NCI-H2196 (cell line): ENCODE measurements around the gene ERVW-1.
"Not testable (repeated sequence)": the region's sequence is repeated elsewhere in the genome, so short reads cannot be mapped to it uniquely, and the experiment has no call there.

Source experiments
- DNase-seq: peaks from one replicate; lab custom pipeline; 2025; ENCODE audit not compliant: unreplicated experiment; lab: John Stamatoyannopoulos, UW

ERVW-1 gene, protein sequence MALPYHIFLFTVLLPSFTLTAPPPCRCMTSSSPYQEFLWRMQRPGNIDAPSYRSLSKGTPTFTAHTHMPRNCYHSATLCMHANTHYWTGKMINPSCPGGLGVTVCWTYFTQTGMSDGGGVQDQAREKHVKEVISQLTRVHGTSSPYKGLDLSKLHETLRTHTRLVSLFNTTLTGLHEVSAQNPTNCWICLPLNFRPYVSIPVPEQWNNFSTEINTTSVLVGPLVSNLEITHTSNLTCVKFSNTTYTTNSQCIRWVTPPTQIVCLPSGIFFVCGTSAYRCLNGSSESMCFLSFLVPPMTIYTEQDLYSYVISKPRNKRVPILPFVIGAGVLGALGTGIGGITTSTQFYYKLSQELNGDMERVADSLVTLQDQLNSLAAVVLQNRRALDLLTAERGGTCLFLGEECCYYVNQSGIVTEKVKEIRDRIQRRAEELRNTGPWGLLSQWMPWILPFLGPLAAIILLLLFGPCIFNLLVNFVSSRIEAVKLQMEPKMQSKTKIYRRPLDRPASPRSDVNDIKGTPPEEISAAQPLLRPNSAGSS

DNA sequence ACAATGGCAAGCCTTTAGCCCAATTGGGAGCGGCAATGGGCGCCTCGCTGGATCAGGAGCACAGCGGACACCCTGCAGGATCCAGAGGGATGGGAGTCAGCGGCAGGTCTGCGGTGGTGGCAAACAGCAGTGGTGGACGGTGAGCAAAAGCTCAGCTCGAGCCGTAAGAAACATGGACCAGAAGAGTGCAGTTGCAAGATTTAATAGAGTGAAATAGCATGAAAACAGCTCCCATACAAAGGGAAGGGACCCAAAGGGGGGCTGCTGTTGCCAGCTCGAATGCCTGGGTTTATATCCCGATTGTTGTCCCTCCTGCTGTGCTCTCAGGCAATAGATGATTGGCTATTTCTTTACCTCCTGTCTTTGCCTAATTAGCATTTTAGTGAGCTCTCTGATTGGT is at the start of gene ERVW-1:
TSS of gene ERVW-1 (minus strand) at position 266 of the 400 bp plus-strand sequence. CDS start 7,565 bp downstream, outside the sequence.
- DNase-seq: not testable (repeated sequence)

- DNase-seq: no peak
Observed at GRCh38 chr7:92523110-92523509, 45.4 kb upstream of the ERVW-1 start.

- no peak for DNase-seq
Observed at GRCh38 chr7:92520024-92520423, 42.3 kb upstream of the ERVW-1 start.

DNA sequence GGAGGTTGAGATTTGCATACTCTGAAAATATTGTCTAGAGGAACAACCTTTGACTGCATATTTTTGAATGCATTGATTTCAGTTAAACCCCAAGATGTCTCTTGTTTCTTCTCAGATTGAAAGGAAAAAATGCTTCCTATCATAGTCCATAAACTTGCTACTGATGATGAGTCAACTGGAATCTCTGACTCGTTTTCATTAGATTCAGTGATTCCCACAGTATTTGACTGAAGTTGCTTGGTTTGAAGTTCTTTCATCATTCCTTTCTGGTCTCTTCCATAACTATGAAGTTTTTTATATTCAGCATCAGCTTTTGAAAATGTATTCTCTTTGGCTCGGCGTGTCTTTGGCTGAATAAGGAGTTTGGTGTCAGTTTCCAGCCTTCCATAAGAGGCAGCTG is 39.9 kb upstream of the ERVW-1 start:
- no peak for DNase-seq

GRCh38 chr7:92513167-92513902 is 35.6 kb upstream of the ERVW-1 start:
- DNase-seq: no peak

- DNase-seq: no peak
Observed at GRCh38 chr7:92508946-92509345, 31.2 kb upstream of the ERVW-1 start.

- no peak for DNase-seq
Observed at GRCh38 chr7:92506363-92506762, 28.6 kb upstream of the ERVW-1 start.

- DNase-seq: no peak
Observed at GRCh38 chr7:92504563-92504962, 26.8 kb upstream of the ERVW-1 start.

DNA sequence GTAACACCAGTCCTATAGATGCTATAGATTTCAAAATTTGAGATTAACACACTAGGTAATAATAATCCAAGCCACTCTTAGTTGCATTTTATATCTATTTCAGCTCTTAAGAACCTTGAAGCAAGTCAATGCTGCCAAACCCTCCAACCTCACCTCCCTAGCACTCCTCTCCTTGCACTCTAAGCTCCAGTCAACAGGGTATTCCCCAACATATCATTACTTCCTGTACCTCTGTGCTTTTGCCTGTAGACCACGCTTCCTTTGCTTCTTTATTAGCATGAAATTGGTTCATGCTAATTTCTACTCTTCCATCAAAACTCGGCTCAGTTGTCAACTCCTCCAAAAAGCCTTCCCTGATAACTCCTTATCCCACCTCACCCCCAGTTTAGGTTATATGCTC is 26.0 kb upstream of the ERVW-1 start:
- no peak for DNase-seq

DNA sequence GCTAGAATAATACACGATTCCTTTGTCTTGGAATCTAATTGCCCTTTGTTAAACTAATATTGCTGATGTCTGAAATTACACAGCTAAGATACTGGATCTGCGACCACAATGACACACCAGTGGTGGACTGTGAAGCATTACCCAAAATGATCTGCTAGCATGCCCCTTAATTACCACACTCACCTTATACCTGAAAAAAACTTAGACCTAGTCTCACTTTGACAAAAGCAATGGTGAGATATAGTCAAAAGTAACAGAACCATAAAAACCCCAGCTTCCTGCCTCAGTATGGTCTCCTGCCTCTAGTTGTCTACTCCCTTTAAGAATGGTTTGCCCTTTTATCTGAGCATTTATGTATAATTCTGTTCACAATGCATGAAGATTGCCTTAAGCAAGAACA is 20.8 kb upstream of the ERVW-1 start:
- no peak for DNase-seq

- no peak for DNase-seq
Observed at GRCh38 chr7:92496876-92497275, 19.1 kb upstream of the ERVW-1 start.

DNA sequence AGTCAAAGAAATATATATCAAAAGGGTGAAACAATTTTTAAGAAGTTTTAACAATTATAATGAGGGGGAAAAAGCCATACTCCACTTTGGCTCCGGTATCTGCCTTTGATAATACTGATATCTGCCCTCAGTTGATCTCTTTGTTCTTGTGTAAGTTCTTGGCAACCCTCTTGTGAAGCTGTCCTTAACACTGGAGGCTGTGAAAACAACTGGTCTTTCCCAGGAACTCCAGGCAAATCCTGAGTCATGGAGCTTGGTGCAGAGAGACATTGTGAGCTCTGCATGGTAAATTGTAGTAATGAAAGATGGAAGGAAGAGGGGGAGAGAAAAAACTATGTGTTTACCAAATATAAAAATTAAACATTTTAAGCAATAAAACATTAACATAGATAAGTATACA is 11.9 kb upstream of the ERVW-1 start:
- no peak for DNase-seq

DNA sequence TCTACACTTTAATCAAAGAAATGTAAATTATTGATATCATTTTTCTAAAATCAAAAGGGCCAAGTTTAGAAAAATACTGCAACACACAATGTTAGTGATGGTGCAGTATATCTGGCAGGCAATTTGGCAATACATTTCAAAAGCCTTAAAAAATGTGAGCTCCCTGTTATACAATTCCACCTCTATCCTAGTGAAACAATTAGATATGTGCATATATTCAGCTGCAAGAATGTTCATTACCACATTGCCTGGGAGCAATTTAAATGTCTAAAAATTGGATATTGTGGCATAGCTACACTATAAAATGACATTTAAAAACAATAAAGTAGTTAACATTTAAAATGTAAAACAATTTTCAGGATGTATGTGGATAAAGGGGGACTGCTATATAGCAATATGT is 10.1 kb upstream of the ERVW-1 start:
- DNase-seq: no peak

- DNase-seq: no peak
Observed at GRCh38 chr7:92485974-92486373, 8.2 kb upstream of the ERVW-1 start.

DNA sequence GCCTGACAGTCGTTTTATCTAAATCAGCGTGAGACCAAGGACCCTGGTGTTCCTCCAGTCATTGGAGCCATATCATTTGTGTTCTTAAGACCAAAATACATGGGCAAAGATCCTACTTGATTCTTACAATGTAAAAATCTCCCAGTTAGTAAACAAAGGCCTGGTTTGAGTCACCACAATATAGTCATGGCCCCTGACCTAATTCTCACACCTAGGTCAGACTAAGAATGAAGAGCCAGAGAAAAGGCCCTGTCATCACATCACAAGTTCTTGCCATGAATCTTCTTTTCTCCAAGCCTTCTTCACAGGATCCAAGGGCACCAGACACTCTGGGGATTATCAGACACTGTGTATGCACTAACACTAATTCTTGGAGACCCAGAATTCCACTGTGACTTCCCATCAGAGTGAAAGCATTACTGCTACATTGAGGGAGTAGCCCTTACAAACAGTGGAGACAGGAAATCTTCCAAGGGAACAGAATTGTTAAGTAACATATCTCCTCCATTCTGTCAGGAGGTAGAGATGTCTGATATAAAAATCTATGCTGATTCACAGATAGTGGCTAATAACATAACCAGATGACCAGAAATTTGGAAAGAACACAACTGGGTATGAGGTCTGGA is 7.6 kb upstream of the ERVW-1 start:
- DNase-seq: no peak

GRCh38 chr7:92484226-92484625 is 6.5 kb upstream of the ERVW-1 start:
- not testable (repeated sequence) for DNase-seq

DNA sequence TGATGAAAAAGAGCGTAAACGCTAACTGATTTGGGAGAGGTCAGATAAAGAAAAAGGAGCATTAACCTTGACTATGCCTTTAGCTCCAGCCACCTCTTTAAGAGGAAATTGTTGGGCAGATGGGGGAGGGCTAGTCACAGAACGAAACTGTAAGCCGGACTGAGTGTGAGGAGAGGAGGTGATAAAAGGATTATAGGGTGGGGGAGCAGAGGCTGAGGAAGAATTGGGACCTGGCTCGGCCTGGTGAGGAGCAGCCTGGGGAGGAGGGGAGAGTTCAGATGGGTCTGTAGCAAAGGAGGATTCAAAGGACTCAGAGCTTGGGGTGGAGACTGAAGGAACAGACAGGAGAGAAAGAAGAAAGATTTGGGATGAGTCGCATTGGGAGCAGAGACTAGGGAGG is 5.9 kb upstream of the ERVW-1 start:
- not testable (repeated sequence) for DNase-seq

- DNase-seq: not testable (repeated sequence)
Observed at GRCh38 chr7:92479146-92479545, 1.4 kb upstream of the ERVW-1 start.

DNA sequence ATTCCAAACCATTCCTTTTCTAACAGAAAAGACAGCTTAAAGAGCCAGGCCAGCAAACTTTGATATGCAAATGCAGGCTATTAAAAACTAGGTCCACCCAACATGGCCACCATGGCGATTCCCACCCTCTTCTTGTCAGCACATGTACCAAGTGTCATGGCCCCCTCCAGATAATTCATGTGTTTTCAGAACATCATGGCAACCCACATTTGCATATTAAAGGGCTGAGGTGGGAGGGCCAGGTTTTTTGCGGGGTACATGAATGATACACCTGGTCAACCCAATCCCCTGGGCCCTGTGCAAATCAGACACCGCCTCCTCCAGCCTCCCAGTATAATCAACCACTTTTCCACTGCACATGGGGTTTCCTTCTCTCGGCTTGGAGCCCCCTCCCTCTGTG is 965 bp upstream of the ERVW-1 start:
- no peak for DNase-seq

DNA sequence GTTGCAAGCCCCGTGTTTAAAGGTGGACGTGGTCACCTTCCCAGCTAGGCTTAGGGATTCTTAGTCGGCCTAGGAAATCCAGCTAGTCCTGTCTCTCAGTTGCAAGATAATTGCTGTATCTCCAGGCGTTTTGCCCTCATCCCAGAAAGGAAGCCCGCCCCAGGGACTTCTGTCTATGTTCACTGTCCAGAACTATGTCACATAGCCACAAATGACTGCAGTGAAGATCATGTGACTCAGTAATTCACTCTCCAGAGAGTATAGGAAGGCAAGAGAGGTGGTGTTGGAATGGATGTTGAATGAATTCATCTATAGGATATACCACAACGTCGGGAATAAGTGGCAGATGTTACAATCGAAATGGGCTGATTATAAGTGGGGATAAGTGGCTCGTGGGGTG is 349 bp upstream of the ERVW-1 start:
- no peak for DNase-seq

DNA sequence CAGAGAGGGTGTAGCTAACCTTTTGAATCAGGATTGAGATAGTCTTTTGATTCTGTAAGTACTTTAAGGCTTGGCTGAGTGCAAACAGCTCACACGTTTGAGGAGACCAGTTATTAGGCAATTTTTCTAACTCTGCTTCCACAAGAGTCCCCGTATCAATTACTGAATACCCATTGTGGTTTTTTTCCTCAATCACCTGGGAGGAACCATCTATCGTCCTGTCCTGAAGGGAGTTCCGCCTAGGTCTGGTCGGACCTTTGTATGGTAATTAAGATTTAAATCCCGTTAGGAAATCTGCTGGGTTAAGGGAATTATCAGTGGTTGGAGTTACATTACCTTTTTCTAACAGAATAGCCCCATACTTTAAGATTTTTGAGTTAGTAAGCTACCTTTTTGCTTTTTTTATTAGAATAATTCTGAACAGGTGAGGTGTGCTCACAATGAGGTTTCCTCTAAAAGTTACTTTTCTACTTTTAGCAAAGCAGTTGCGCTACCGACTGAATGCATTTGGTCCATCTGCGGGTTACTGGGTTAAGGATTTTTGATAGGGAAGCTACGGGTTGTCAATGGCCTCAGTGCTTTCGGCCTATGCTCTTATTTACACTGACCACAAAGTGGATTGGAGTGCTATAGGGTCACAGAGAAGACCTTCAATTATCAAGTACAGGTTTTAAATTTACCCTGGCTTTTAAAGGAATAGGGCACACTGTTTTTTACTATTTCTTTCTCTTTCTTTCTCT is 1.7 kb downstream of the ERVW-1 start:
- DNase-seq: not testable (repeated sequence)
